Gastrocnemius medialis (tissue), 4 donors: ENCODE results near the gene SGCD.

Source experiments
- CTCF ChIP-seq, 5 experiments: fragments of 450-650 bp in 3 of 5; fragments of 200-600 bp in 2 of 5; sonication (generic) in 2 of 5; IDR thresholded peaks in 4 of 5; conservative IDR thresholded peaks in 1 of 5; 1 replicate in 4 of 5; 2 replicates in 1 of 5; pipeline ENCODE4 v1.5.1; 2016 to 2019; ENCODE audit warnings: antibody characterized with exemption in 5 of 5, mild to moderate bottlenecking in 3 of 5, moderate library complexity in 3 of 5
- POLR2A ChIP-seq, 2 donors: fragments of 450-650 bp; IDR thresholded peaks; one replicate each; pipeline ENCODE4 v1.6.1; 2017; ENCODE audit warnings: antibody characterized with exemption in 2 of 2, mild to moderate bottlenecking in 2 of 2, moderate library complexity in 2 of 2

GRCh38 chr5:156541582-156541981 is 214.6 kb downstream of the SGCD start:
- TF ChIP-seq CTCF (IDR thresholded peaks at IDR 0.05 in 4 of 5, conservative IDR thresholded peaks at IDR 0.05 in 1 of 5) = no peak
- no peak for TF ChIP-seq POLR2A (IDR thresholded peaks at IDR 0.05)
